SK-N-SH (cell line): Measurements from ENCODE around the gene CSTPP1.

Experiments used
- CHD2 ChIP-seq: fragments of 150-350 bp; IDR thresholded peaks from 2 replicates; pipeline ENCODE4 v1.6.1; 2018; ENCODE audit warnings: low read length; ENCODE audit not compliant: partially characterized antibody
- CTCF ChIP-seq: fragments of 200-600 bp; sonication (generic); IDR thresholded peaks from 2 replicates; pipeline ENCODE4 v1.6.1; 2017; ENCODE audit warnings: antibody characterized with exemption, mild to moderate bottlenecking, moderate library complexity
- EP300 ChIP-seq, 2 experiments: IDR thresholded peaks; 2 replicates each; pipeline versions ENCODE4 v1.4.0 to v1.6.1; 2012; ENCODE audit warnings: borderline replicate concordance in 1 of 2, low read depth in 1 of 2, low read length in 1 of 2
- EZH2phosphoT487 ChIP-seq: fragments of 200-600 bp; sonication (generic); IDR thresholded peaks from 2 replicates; pipeline ENCODE4 v1.6.1; 2017; ENCODE audit warnings: low read depth, mixed run types, mild to moderate bottlenecking, antibody characterized with exemption, moderate library complexity, borderline replicate concordance
- GATA2 ChIP-seq: sonication (generic); formaldehyde crosslinking; IDR thresholded peaks from 2 replicates; pipeline ENCODE4 v1.5.0; 2020; ENCODE audit warnings: mild to moderate bottlenecking, missing genetic modification reagents
- PBX3 ChIP-seq: IDR thresholded peaks from 2 replicates; pipeline ENCODE4; 2012
- POLR2AphosphoS5 ChIP-seq: IDR thresholded peaks from 2 replicates; pipeline ENCODE4 v1.6.1; 2012; ENCODE audit warnings: low read depth, low read length
- RAD21 ChIP-seq: IDR thresholded peaks from 2 replicates; pipeline ENCODE4 v1.6.1; 2012; ENCODE audit warnings: mild to moderate bottlenecking, low read length
- REST ChIP-seq: IDR thresholded peaks from 2 replicates; pipeline ENCODE4 v1.6.1; 2012; ENCODE audit warnings: mild to moderate bottlenecking, low read depth, low read length, moderate library complexity
- SIN3A ChIP-seq: IDR thresholded peaks from 2 replicates; pipeline ENCODE4 v1.6.1; 2012; ENCODE audit warnings: low read depth, mild to moderate bottlenecking, low read length, moderate library complexity, borderline replicate concordance
- USF2 ChIP-seq: fragments of 150-350 bp; IDR thresholded peaks from 2 replicates; pipeline ENCODE4 v1.6.1; 2017; ENCODE audit warnings: antibody characterized with exemption, low read length, low read depth, borderline replicate concordance

- TF ChIP-seq CTCF (no peak), EP300 (IDR thresholded peaks at IDR 0.05; ENCODE audit: borderline replicate concordance in 1 of 2, low read depth in 1 of 2, low read length in 1 of 2) (no peak), USF2 (no peak), RAD21 (no peak), POLR2AphosphoS5 (no peak), SIN3A (no peak), EZH2phosphoT487 (no peak), CHD2 (no peak), PBX3 (no peak), GATA2 (CRISPR knock-in tag) (no peak), REST (no peak)
Measured at GRCh38 chr11:47207459-47207858, 270.9 kb downstream of the CSTPP1 start.
